GM19239 (cell line): ENCODE results near the gene ISLR.

ENCODE experiments used
- DNase-seq: peaks from one replicate; pipeline ENCODE4 v3.0.0; 2011; ENCODE audit warnings: low spot score; ENCODE audit not compliant: insufficient read length
- FAIRE-seq: peaks from 2 replicates; lab custom pipeline; 2011; peaks lifted over from hg19 to GRCh38; lab: Jason Lieb, UNC

The ISLR gene

GRCh38 chr15:74170071-74170844, 3.3 kb upstream of the ISLR start:
- no peak for FAIRE-seq
- no peak for DNase-seq

- DNase-seq = no peak
- no peak for FAIRE-seq
Measured at GRCh38 chr15:74170875-74171578, 2.5 kb upstream of the ISLR start.

- DNase-seq = no peak
- FAIRE-seq = no peak
Measured at GRCh38 chr15:74171965-74172541, 1.5 kb upstream of the ISLR start.

GRCh38 chr15:74172701-74173379, 670 bp upstream of the ISLR start:
- DNase-seq = no peak
- no peak for FAIRE-seq

GRCh38 chr15:74174219-74174957, 878 bp downstream of the ISLR start:
- DNase-seq (no peak), FAIRE-seq (no peak)

GRCh38 chr15:74174958-74175253, 1.4 kb downstream of the ISLR start:
- FAIRE-seq (no peak), DNase-seq (no peak)

- DNase-seq (no peak), FAIRE-seq (no peak)
Measured at GRCh38 chr15:74175271-74176191, 2.0 kb downstream of the ISLR start.

- DNase-seq = no peak
- FAIRE-seq = no peak
Measured at GRCh38 chr15:74176262-74177214, 3.0 kb downstream of the ISLR start.

GRCh38 chr15:74178326-74179100, 5.0 kb downstream of the ISLR start:
- FAIRE-seq (no peak), DNase-seq (no peak)

- DNase-seq = no peak
- no peak for FAIRE-seq
Measured at GRCh38 chr15:74179101-74179841, 5.8 kb downstream of the ISLR start.

GRCh38 chr15:74179983-74180880, 6.7 kb downstream of the ISLR start:
- no peak for FAIRE-seq
- DNase-seq = no peak

- DNase-seq (no peak), FAIRE-seq (no peak)
Measured at GRCh38 chr15:74180881-74181602, 7.5 kb downstream of the ISLR start.

GRCh38 chr15:74182131-74182530, 8.6 kb downstream of the ISLR start:
- DNase-seq (no peak), FAIRE-seq (no peak)

- DNase-seq = no peak
- no peak for FAIRE-seq
Measured at GRCh38 chr15:74184582-74185091, 11.1 kb downstream of the ISLR start.

GRCh38 chr15:74185710-74186348, 12.3 kb downstream of the ISLR start:
- DNase-seq (no peak), FAIRE-seq (no peak)
